Mucosa of gallbladder (tissue), 1 donor: Measurements from ENCODE around the gene NEK2. TPM values are rescaled to one million over a fixed set of nuclear protein-coding genes. Genes with fewer than 3 reads are reported as not detected.
"Not testable (repeated sequence)": the region's sequence is repeated elsewhere in the genome, so short reads cannot be mapped to it uniquely, and the experiment has no call there.

ENCODE experiments used
- DNase-seq: peaks from one replicate; pipeline ENCODE4 v3.0.0-alpha.2; 2020; ENCODE audit warnings: low spot score
- total RNA-seq: library from RNA; stranded (reverse); gene quantifications from one replicate; pipeline ENCODE4 v1.2.1, GENCODE V29; 2021
- donor health status: DM: no; HTN: no; CAD: no.

NEK2 gene
- total RNA-seq, 1 donor from 2014 or later: 1.3 TPM

- DNase-seq: no peak
Measured at GRCh38 chr1:211695135-211695816, 19.9 kb upstream of the NEK2 start.

GRCh38 chr1:211693911-211694310, 18.5 kb upstream of the NEK2 start:
- DNase-seq: not testable (repeated sequence)

GRCh38 chr1:211688421-211688820, 13.0 kb upstream of the NEK2 start:
- DNase-seq: no peak

GRCh38 chr1:211687462-211688215, 12.2 kb upstream of the NEK2 start:
- DNase-seq: no peak

- DNase-seq: no peak
Measured at GRCh38 chr1:211685823-211686222, 10.4 kb upstream of the NEK2 start.

- DNase-seq: no peak
Measured at GRCh38 chr1:211684791-211685190, 9.4 kb upstream of the NEK2 start.

- DNase-seq: no peak
Measured at GRCh38 chr1:211684331-211684730, 8.9 kb upstream of the NEK2 start.

- no peak for DNase-seq
Measured at GRCh38 chr1:211683396-211684297, 8.2 kb upstream of the NEK2 start.

- DNase-seq: not testable (repeated sequence)
Measured at GRCh38 chr1:211682186-211682585, 6.8 kb upstream of the NEK2 start.

- peak; percentile 64 for DNase-seq
Measured at GRCh38 chr1:211680752-211681327, 5.4 kb upstream of the NEK2 start.

- DNase-seq: no peak
Measured at GRCh38 chr1:211677659-211678058, 2.2 kb upstream of the NEK2 start.

GRCh38 chr1:211676761-211677160, 1.3 kb upstream of the NEK2 start:
- no peak for DNase-seq

- DNase-seq: no peak
Measured at GRCh38 chr1:211676106-211676583, 724 bp upstream of the NEK2 start.

GRCh38 chr1:211667065-211667617, 8.3 kb downstream of the NEK2 start:
- DNase-seq: no peak

GRCh38 chr1:211660718-211661222, 14.7 kb downstream of the NEK2 start:
- no peak for DNase-seq

- DNase-seq: no peak
Measured at GRCh38 chr1:211656728-211657127, 18.7 kb downstream of the NEK2 start.

GRCh38 chr1:211654838-211655787, 20.3 kb downstream of the NEK2 start:
- peak; percentile 90 for DNase-seq

GRCh38 chr1:211653959-211654496, 21.4 kb downstream of the NEK2 start:
- no peak for DNase-seq

GRCh38 chr1:211653293-211653692, 22.1 kb downstream of the NEK2 start:
- DNase-seq: no peak

GRCh38 chr1:211652371-211652770, 23.1 kb downstream of the NEK2 start:
- DNase-seq: no peak
